Esophagus squamous epithelium (tissue), 5 donors: ENCODE results near the gene MFSD12. TPM values are rescaled to one million over a fixed set of nuclear protein-coding genes. Genes with fewer than 3 reads are reported as not detected.

ENCODE experiments used
- DNase-seq: peaks from one replicate; lab custom pipeline; 2025; lab: John Stamatoyannopoulos, UW
- H3K27ac ChIP-seq, 4 donors: fragments of 200-600 bp; sonication (generic); one replicate each; pipeline ENCODE4 v1.5.1; 2016 to 2019; ENCODE audit warnings: mild to moderate bottlenecking in 1 of 4
- H3K27me3 ChIP-seq, 4 donors: fragments of 200-600 bp; sonication (generic); 1 replicate in 3 of 4; 2 replicates in 1 of 4; pipeline versions ENCODE4 v1.5.1 to v1.6.0; 2017 to 2021; ENCODE audit warnings: antibody characterized with exemption in 1 of 4
- H3K36me3 ChIP-seq, 3 donors: fragments of 200-600 bp; sonication (generic); one replicate each; pipeline ENCODE4 v1.5.1; 2016 to 2019
- H3K4me1 ChIP-seq, 3 donors: fragments of 200-600 bp; sonication (generic); one replicate each; pipeline ENCODE4 v1.5.1; 2017 to 2019
- H3K4me3 ChIP-seq, 4 donors: fragments of 200-600 bp; sonication (generic); 1 replicate in 3 of 4; 2 replicates in 1 of 4; pipeline ENCODE4 v1.5.1; 2016 to 2019; ENCODE audit warnings: mild to moderate bottlenecking in 2 of 4, moderate library complexity in 1 of 4
- H3K9me3 ChIP-seq, 3 donors: fragments of 200-600 bp; sonication (generic); one replicate each; pipeline ENCODE4 v1.5.1; 2016 to 2019
- POLR2A ChIP-seq, 4 donors: fragments of 450-650 bp; IDR thresholded peaks; one replicate each; pipeline ENCODE4 v1.6.1; 2017; ENCODE audit warnings: antibody characterized with exemption in 4 of 4, mild to moderate bottlenecking in 4 of 4, moderate library complexity in 3 of 4
- WGBS, 2 donors: methylation state at CpG; one replicate each; pipeline ENCODE4 v1.1.5; 2018; 5-methylcytosine and 5-hydroxymethylcytosine counted together
- intact Hi-C: fragments of 100-400 bp; cut with DNase I; formaldehyde crosslinking; loops from one replicate; pipeline ENCODE4 v1.15.0; 2022
- total RNA-seq, 4 donors: library from RNA; depleted of rRNA; stranded (reverse); fragments of >200 nt; gene quantifications; one replicate each; pipeline ENCODE4 v1.1.0, GENCODE V29; 2016
- TF ChIP-seq, protein P1 (sequence below), 6 experiments: fragments of 450-650 bp in 4 of 6; fragments of 200-600 bp in 2 of 6; sonication (generic) in 2 of 6; IDR thresholded peaks; one replicate each; pipeline ENCODE4 v1.5.1; 2016 to 2019; ENCODE audit warnings: antibody characterized with exemption in 6 of 6, mild to moderate bottlenecking in 4 of 6, moderate library complexity in 4 of 6
- donor health status: DM: yes; HTN: yes; CAD: no.

The MFSD12 gene
- total RNA-seq, 4 donors from 2014 or later = 22.5 to 50.4 (median 37.3) TPM

DNA sequence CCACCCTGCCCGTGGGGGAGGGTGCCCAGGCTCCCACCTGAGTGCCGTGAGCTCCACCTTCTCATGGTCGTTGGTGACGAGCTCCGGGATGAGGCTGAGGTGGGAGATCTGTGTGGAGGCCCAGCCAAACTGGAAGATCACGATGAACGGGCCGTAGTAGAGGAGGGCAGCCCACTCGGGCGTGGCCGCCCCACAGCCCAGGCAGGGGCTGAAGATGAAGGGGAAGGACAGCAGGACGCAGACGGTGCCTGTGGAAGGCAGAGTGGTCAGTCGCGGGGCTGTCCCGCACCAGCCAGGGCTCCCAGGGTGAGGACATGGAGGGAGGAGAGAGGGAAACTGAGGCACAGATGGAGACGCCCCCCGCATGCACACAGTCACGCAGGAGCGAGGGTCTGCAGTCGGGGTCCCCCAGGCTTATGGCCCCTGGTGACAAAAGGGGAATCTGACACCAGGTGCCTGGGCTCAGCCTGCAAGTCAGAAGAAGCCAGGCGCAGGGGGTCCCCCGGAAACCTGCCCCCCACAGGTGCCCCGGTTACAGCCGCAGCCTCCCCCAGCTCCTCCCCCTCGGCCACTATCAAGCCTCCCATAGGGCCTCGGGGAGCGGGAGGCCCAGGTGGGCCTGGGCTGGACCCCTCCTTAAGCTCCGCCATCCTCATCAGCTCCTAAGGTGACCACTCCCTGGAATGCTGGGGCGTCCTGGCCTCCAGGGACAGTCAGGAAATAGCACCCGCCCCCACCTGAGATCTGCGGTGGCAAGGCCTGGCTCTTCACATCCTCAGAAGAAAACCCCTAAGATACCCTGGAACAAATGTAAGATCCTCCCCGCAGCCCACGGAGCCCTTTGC lies 6.2 kb downstream of the MFSD12 start:
- no peak overlapping the region for H3K4me3 ChIP-seq
- no peak overlapping the region for H3K27ac ChIP-seq
- DNase-seq = no peak
- peaks cover 0 to 37% (median 3%) of the 10 kb centered on the region in 3 donors for H3K36me3 ChIP-seq
- no peaks in the 10 kb centered on the region for H3K27me3 ChIP-seq
- WGBS, 2 donors = 82 to 93% methylated on average over 5 to 7 of the region's 34 CpGs
- no peaks in the 10 kb centered on the region for H3K9me3 ChIP-seq
- intact Hi-C loops = no loop called here
- no peak for TF ChIP-seq POLR2A (IDR thresholded peaks at IDR 0.05)
- TF ChIP-seq, protein P1, sequence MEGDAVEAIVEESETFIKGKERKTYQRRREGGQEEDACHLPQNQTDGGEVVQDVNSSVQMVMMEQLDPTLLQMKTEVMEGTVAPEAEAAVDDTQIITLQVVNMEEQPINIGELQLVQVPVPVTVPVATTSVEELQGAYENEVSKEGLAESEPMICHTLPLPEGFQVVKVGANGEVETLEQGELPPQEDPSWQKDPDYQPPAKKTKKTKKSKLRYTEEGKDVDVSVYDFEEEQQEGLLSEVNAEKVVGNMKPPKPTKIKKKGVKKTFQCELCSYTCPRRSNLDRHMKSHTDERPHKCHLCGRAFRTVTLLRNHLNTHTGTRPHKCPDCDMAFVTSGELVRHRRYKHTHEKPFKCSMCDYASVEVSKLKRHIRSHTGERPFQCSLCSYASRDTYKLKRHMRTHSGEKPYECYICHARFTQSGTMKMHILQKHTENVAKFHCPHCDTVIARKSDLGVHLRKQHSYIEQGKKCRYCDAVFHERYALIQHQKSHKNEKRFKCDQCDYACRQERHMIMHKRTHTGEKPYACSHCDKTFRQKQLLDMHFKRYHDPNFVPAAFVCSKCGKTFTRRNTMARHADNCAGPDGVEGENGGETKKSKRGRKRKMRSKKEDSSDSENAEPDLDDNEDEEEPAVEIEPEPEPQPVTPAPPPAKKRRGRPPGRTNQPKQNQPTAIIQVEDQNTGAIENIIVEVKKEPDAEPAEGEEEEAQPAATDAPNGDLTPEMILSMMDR (IDR thresholded peaks at IDR 0.05) = no peak
- H3K4me1 ChIP-seq = peaks cover 10 to 35% (median 14%) of the 10 kb centered on the region in 3 donors

DNA sequence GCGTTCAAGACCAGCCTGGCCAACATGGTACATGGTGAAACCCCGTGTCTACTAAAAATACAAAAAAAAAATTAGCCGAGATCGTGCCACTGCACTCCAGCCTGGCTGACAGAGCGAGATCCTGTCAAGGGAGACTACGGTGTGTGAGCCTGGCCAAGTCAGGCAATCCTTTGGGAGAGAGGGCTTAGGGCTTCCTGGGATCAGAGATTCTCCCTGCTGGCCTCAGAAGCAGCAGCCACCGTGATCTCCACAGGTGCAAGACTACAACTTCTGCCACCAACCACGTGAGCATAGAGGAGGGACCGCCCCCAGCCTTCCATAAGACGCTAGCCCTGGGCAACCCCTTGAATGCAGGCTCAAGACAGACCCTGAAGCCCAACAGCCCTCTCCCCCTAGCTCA lies 7.6 kb downstream of the MFSD12 start:
- TF ChIP-seq POLR2A (IDR thresholded peaks at IDR 0.05) = no peak
- TF ChIP-seq, protein P1 (IDR thresholded peaks at IDR 0.05) = no peak
- Histone ChIP-seq H3K4me3 (no peak overlapping the region), H3K4me1 (peaks cover 0 to 30% (median 7%) of the 10 kb centered on the region in 3 donors), H3K27ac (no peak overlapping the region), H3K9me3 (no peaks in the 10 kb centered on the region), H3K36me3 (peaks cover 0 to 46% (median 3%) of the 10 kb centered on the region in 3 donors), H3K27me3 (no peaks in the 10 kb centered on the region)
- WGBS, 2 donors = 80 to 91% methylated on average over 9 of the region's 10 CpGs
- no peak for DNase-seq
- intact Hi-C loops = loop anchor here (5.0 to 10.0 kb wide), 2 partner anchors 72 to 155 kb away; partner anchors contain the start of genes PIP5K1C and TJP3

DNA sequence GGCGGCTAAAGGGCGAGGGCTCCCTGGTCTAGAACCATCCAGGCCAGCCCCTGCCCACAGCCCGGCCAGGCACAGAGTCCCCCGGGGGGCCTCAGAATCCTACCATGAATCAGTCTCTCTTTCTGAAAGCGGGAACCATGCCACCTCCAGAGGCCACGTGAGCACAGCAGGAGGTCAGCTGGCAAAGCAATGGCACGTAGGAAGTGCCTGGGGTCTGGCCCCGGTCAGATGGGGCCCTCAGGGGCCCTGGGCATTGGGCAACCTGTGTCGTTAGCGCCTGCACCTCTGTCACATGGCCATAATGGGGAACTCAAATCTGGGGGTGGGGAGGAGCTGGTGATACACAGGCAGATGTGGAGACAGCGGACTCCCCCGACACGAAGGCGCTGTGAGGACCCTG lies 8.8 kb downstream of the MFSD12 start:
- peaks cover 0 to 22% (median 3%) of the 10 kb centered on the region in 3 donors for H3K4me1 ChIP-seq
- no peak overlapping the region for H3K4me3 ChIP-seq
- H3K9me3 ChIP-seq = no peaks in the 10 kb centered on the region
- H3K27me3 ChIP-seq = no peaks in the 10 kb centered on the region
- TF ChIP-seq POLR2A (IDR thresholded peaks at IDR 0.05) = no peak
- TF ChIP-seq, protein P1 (IDR thresholded peaks at IDR 0.05) = no peak
- no peak for DNase-seq
- H3K36me3 ChIP-seq = peaks cover 0 to 58% (median 3%) of the 10 kb centered on the region in 3 donors
- intact Hi-C loops = loop anchor here (5.0 to 10.0 kb wide), 2 partner anchors 74 to 156 kb away; partner anchors contain the start of genes PIP5K1C and TJP3
- WGBS, 2 donors = 83 to 94% methylated on average over 6 to 8 of the region's 14 CpGs
- no peak overlapping the region for H3K27ac ChIP-seq

DNA sequence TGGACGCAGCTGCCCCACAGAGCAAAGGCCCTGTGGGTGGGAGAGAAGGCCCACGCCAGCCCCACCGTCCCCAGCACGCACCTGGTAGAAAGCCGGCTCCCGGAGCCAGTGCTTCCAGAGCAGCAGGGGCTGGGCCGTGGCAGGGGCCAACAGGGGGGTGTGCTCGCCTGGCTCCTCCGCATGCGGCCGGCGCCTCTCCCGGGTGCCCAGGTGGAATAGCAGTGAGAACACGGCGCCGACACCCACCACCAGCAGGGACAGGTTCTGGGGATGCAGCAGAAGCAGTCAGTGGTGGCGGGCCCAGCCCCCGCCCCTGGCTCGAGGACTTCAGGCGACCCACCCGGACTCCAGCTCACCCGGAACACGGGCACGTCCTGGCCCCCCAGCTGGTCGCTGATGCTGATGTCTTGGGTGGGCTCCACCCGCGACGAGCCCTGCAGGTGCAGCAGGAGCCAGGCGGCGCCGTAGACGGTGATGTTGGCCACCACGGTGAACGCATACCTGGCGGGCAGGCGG lies 9.6 kb downstream of the MFSD12 start:
- Histone ChIP-seq H3K4me3 (no peak overlapping the region), H3K27ac (no peak overlapping the region), H3K9me3 (no peaks in the 10 kb centered on the region), H3K36me3 (peaks cover 0 to 66% (median 3%) of the 10 kb centered on the region in 3 donors), H3K4me1 (peaks cover 0 to 22% (median 0%) of the 10 kb centered on the region in 3 donors), H3K27me3 (no peaks in the 10 kb centered on the region)
- DNase-seq = no peak
- intact Hi-C loops = loop anchor here (5.0 to 10.0 kb wide), 2 partner anchors 74 to 157 kb away; partner anchors contain the start of genes PIP5K1C and TJP3
- no CpG with 5 or more reads among the region's 36 CpGs for WGBS, 2 donors
- TF ChIP-seq POLR2A (IDR thresholded peaks at IDR 0.05) = no peak
- TF ChIP-seq, protein P1 (IDR thresholded peaks at IDR 0.05) = peak in 1 of 6 experiments; percentile 2
